ENCODE data around the gene KCNQ1OT1.

KCNQ1OT1 gene

DNA sequence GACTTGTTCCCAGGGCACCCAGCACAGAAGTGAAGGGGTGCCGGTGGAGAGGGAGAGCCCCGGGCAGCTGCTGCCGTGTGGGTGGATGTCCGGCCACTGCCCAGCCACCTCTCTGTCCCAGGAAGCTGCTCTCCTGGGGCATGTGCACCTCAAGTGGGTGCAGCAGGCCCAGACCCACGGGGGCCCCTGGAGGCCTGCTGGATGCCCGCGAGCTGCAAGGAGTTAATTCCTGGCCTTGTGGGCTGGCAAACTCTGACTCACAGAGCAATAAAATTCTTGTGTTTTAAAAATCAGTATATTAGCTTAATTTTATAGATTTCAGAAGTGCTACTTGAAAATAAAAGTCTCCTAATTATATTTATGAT, 37.4 kb upstream of the KCNQ1OT1 start:
- DNase-seq (ENCODE audit: low read depth) = no peak

DNA sequence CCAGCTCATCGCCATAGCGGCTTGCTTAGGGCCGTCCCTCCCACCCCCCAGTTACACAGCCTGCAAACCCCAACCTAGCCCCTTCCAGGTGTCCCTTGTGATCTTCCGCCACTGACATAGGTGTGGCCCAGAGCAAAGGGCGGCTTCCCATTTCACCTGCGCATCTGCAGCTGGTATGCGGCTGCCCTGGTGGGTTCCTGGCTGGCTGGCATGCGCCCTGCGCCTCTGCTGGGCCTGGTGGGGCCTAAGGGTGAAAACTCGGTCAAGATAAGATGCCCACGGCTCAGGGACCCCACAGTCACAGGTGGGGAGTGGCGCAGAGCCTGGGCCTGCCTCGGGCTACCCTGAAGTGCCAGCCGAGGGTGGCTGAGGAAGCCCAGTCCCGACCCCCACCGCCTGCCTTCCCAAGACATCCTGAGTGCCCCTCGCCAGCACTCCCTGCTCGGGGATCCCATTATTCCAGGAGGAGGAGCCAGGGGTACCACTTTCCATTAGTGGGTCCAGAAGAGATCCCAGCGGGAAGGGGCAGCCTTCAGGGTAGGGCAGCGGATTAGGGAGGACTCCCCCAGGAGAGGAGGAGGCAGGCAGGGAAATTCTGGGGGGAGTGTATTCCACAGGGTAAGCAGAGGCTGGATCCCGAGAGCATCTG, 36.9 kb upstream of the KCNQ1OT1 start:
- no peak for DNase-seq (ENCODE audit: low read depth)

DNA sequence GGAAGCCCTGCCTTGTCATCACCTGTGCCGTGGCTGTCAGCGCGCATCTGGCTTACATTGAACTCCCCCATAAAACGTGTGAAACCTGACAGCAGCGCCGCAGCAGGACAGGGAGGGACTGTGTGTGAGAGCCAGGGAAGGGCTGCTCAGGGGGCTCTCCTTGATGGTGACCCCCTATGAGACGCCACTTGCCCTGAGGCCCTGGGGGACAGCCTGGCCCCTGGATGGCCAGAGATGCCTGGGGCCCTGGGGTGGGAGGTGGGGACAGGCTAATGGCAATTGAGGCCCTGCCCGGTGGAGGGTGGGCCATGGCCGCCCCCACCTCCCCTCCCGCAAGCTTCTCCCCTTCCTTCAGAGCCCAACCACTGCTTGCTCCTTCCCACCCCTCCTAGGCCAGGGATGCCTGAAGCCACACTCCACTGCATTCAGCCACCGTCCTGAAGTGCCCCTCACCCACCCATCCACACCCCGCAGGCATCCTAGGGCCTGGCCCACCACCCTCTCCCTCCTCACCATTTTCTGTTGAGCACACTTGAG, 35.3 kb upstream of the KCNQ1OT1 start:
- no peak for DNase-seq (ENCODE audit: low read depth)

DNA sequence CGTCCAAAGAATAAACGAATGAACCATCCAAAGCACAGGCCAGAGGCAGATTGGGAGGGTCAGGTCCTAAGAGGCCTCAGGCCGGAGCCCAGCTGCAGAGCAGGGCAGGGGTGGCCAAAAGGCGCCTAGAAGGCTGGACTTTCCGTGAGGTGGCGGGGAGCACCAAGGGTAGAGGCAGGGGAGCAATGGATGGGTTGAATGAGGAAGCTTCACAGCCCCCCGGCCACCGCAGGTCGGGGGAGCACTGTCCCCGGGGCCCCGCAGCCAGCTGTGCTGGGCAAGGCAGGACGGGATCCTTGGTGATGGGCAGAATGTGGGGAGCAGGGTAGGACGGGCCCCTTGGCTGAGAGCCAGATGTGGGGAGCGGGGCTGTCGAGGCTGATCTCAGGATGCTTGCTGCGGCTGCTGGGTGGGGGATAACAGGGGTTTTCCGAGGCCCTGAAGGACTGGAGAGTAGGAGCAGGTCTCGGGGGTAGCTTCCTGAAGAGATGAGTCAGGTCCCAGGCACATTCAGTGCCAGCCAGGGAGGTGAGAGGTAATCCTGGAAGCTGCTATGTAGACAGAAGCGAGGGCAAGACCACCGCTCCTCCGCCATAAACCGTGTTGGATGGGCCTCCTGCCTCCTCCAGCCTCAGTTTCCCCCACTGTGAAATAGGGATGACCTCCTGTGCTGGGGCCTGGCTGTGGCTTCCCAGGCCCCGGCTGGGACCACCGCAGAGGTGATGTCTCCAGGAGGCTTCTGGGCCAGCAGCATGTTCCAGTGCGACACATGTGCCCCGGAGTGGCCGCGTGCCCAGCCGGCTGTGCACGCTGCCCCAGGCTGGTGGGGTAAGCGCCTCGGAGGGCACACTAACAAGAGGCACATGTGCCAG, 34.6 kb upstream of the KCNQ1OT1 start:
- no peak for DNase-seq (ENCODE audit: low read depth)

DNA sequence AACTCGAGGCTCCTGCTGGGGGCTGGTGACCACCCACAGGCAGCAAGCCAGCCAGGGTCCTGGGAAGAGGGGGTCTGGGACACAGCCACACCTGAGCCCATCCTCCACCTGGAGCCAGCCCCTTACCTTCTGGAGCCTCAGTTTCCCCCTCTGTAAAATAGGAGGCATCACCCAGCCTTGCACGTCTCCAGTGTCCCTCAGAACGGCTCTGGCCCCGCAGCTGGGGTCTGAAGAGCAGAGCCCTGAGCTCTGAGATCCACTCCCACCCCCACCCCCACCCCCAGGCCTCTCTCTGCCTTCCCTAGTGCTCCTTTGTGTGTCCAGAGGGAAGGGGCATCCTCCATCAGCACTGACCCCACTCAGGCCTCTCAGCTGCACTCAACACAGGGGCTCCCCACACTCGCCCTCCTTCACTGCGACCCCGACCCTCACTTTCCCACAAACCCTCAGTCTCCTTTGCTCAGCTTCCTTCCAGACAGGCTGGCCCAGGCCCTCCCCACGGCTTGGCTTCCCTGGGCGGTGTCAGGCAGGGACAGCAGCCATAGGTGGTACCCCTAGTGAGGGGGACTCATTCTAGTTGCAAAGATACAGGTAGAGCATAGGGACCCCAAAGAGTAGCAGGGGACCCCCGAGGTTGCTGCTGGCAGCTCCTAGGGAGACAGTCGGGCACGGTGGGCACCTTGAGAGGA, 33.3 kb upstream of the KCNQ1OT1 start:
- DNase-seq (ENCODE audit: low read depth) = no peak

DNA sequence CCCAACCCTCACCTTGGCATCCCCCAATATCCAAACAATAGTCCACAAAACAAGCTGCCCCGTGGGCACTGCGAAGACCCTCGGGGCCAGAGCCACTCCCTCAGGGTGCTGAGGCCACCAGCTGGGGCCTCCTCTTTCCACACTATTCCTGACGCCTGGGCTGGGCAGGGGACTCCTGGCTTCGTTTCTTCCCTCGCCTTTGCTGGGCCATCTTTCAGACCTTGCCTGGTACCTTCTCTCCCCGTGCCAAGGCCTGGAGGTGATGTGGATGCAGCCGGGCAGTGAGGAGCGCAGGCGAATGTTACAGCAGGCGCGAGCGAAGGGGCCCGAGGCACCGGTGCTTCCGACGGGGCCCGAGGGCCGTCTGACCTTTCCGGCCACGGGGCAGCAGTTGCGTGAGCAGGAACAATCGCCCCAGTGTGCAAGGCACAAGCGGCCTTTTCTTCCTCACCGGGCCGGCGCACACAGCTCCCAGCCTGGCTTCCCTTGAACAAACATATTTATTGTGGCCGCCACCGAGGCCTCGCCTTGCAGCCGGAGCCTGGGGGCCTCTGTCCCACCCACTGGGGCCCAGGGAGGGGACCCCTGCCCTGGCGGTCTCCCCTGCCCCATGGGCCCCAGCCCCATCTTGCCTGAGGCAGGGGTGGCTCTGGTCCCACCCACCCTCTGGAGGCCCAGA, 32.6 kb upstream of the KCNQ1OT1 start:
- DNase-seq (ENCODE audit: low read depth) = no peak

DNA sequence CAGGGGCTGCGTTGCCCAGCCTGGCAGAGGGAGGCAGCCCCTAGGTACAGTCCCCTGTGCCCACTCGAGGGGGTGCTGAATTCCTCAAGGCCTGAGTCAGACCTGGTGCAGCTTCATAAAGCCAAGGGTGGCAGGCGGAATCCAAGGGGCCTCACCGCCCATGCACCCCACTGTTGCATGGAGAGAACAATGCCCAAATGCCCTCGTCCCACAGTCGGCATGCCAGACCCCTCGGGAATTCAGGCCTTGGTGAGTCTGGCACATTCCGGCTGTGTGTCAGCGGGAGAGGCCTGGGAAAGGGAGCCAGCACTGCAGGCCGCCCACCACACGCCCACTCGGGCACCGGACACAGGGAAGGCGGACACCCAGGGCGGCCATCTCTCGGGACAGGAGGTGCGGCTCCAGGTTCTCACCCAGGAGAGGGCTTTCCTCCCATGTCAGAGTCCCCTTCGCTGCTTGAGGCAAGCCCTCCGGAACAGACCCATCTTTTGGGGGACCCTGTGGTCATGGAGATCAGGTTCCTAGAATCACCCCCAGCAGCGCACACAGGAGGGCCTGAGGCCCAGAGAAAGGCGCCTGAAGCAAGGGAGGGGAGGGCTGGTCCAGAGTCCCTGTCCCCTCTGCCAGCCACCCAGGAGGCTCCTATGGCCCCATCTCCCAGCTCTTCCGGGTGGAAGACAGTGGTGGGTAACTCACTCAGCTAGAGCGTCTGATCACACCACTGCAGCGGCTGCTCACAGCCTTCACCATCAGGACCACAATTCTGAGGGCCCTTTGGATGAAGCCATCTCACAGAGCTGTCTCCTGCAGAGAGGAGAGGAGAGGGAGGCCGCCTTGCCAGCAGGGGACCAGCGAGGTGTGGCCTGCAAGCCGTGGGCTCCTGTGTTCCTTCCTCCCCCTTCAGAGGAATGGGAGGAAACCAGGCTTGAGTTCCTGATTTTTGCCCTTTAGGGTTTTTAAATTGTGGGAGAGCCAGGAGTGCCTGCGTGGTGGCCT, 31.6 kb upstream of the KCNQ1OT1 start:
- no peak for DNase-seq (ENCODE audit: low read depth)

DNA sequence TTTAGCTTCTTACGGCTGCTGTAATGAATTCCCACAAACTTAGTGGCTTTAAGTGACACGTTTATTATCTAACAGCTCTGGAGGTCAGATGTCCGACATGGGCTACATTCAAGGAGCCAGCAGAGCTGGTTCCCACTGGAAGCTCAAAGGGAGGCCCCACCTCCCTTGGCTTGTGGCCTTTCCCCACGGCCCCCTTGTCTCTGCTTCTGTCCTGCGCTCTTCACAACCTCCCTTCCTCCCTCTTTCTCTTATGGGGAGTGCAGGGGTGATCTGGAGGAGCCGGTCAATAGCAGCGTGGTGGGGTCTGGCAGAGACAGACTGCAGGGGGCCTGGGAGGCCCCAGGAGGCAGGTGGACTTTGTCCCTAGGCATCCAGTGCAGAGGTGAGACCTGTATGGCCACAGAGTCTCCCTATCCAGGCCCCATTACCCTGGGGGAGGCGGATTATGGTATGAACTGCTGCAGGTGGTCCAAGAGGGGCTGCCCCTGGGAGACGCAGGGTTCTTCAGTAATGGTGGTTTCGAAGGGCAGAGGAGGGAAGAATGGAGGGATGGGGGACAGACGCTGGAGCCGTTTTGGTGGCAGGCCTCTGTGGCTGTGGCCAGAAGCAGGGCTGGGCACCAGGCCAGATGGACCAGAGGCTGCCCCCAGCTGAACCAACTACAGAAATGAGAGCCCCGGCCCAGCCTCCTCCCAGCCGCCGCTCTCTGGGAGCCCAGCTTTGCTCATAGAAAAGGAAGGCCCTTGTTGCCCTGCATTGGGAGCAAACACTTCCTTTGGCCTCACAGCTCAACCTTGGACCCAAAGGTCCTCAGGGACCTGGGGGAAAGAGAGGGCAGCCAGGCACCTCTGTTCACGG, 30.7 kb upstream of the KCNQ1OT1 start:
- no peak for DNase-seq (ENCODE audit: low read depth)

DNA sequence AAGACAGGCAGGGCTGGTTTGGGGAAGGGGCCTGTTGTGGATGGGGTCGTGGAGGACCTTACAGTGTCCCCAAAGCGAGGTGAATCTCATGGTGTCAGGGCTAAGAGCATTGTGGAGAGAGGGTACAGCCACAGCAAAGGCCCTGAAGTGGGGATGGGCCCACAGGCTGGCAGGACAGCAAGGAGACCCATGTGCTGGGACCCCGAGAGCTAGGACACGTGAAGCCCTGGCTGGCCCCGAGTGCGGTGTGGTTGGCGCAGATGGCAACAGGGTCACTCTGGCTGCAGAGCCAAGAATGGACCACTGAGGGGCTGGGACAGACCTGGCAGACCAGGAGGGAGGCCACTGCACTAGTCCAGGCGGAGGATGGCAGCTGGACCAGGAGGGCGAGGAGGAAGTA, 30.0 kb upstream of the KCNQ1OT1 start:
- DNase-seq (ENCODE audit: low read depth) = no peak

DNA sequence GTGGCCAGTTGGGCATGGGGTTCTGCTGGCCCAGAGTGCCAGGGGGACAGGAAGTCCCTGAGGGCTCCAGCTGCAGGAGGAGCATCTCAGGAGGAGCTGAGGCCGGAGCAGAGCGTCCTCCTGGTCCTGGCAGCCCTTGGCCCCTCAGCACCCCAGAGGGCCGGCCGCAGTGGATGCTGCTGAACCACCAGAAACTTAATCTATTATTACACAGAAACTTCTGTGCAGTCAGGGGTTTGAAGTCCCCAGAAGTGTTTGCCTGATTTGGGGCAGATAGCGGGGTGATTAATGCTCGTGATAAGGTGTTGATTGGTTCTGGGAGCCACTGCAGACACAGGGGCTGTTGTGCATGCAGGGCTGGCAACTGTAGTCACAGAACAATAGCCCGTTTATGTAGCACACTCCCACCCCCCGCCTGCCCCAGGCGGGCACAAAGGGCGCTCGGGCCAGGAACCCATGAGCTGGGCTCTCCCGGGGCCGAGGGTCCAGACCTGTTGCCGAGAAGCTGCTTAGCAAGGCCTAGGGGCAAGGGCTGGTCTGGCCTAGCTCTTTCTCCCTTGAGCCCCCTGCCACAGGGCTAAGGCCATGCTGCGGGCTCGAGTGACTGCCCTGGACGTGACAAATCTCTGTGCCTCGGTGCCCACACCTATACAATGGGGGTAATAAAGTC, 29.0 kb upstream of the KCNQ1OT1 start:
- no peak for DNase-seq (ENCODE audit: low read depth)

DNA sequence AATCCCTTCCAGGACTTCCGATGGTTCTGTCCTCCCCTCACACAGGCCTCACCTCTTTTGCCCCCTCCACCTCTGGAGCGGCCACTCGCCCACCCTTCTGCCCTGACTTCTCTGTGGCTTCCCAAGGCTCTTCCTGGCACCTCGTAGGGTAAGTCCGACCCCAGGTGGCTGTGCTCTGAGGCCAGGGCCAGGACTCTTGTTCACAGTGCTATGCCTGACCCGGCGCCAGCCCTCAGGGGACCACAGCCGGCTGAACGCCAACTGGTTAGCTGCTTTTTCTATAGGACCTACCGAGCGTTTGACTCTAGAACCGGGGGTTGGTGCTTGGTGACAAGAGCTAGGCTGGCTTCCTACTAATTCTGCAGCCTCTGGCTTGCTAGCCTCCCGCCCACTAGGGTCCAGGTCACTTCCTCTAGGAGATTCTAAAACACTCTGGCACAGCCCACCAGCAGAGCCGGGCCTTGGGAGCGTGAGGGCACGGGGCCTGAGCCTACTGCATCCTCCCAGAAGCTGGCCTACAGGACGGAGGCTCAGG, 28.4 kb upstream of the KCNQ1OT1 start:
- DNase-seq (ENCODE audit: low read depth) = no peak

DNA sequence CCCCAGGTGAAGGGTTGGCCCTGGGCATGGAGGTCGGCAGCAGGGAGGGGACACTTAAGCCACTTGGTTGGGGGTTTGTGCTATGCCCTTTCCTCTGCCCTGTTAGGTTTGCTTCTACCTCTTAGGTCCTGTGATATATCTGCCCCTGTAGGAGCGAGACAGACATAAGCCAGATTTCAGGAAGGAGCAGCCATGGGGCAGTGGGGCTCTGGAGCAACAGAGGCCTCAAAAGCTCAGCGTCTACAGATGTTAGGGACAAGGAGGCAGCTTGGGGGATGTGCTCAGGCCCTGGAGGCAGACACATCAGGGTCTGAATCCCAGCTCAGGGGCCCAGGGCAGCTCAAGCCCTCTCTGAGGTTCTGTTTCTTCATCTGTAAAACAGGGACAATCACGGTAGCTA, 27.2 kb upstream of the KCNQ1OT1 start:
- DNase-seq (ENCODE audit: low read depth) = no peak

DNA sequence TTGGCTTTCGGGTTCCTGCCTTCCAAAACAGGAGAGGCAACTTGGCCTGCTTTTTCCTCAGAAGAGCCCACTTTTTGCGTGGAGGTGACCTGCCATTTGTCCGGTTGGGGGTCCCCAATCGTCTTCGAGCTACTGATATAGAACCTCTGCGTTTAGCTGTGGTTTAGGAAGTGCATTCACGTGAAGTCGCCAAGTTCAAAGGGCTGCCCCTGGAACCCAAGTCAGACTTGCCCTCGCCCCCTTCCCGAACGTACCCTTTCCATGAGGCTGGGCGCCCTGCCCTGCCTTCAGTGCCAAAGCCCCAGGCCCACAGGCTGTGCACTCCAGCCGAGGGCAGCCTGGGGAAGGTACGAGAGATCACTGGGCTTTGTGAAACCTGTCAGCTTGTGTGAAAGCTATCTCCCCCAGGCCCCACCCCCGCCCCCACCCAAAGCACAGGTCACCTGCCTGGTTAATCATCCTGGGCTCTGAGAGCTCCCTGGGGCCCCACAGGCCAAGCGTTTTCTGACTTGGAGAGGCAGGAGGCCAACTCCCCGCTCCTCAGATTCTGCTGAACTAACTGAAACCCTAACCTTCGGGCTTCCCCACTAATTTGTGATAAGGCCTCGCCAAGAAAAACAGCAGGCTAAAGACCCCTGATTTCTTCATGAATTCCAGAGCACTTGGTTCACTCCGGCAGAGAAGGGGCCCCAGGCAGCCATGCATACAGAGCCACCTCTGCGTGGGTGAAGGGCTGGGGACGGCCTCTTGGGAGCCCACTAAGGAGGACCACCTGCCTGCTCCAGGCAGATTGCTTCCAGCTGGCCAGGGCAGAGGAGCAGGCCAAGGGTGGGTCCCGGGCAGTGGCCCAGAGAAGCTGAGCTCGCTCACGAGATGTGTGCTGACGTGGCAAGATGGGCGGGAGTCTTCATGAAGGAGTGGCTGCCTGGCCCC, 25.8 kb upstream of the KCNQ1OT1 start:
- no peak for DNase-seq (ENCODE audit: low read depth)

DNA sequence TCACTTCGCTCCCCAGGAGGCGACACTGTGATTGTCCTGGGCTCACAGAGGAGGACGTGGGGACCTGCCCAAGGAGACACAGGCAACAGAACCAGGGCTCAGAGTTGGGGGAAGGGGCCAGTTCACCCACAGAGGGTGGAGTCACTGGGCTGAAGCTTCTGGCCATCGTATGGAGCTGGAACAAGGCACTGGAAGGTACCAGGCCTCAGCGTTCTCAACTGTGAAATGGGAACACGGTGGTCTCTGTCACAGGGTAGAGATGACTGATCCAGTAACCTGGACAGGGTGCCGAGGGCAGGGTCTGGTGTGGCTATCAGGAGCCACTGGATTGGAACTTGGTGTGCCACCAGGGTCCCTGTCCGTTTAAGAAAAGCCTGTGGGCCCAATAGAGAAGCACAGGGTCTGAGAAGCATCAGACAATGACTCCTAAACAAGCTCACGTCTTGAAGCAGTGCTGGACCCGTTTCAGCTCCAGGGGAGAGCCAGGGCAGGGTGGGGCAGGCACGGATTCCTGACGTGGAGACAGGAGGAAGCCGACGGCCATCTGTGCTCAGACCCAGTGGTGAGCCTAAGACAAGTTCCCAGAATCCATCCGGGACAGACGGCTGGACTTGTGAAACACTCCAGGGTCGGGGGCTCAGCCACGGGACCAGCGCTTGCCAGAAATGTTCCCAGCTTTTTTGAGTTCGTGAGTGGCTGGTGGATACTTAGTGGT, 25.0 kb upstream of the KCNQ1OT1 start:
- DNase-seq (ENCODE audit: low read depth) = no peak

DNA sequence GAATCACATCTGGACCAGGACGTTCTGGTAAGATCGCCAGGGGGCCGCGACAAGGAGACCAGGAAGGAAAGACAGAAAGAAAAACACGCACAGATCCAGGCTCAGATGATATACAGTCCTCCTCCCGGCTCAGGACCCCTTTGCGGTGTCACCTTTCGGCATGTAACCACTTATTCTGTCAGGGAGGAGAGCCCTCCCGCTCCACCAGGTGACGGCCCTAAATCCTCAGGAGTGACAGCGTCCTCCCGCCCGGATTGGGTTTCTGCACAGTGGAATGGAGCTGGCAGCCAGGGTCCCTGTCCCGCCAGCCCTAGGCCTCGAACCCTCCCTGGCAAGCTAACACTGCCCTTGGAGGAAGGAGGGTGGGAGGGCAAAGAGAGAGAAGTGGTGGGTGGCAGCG, 24.3 kb upstream of the KCNQ1OT1 start:
- no peak for DNase-seq (ENCODE audit: low read depth)

DNA sequence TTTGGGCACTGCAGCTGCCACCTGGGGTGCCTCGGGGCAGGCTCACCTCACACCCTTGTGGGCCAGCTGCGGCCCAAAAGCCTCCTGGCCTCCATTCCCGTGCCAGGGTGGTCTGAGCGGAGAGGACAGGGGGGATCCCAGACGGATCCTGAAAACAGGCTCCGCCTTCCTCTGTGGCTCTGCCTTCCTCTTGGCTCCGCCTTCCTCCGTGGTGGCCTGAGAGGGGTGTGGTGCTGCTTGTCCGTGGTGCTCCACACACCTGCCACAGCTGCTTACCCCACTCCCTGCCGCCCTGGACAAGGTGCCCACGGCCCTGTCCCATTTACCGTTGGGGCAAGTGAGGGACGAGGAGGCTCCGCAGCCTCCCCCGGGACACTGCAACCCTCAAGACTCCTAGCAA, 23.2 kb upstream of the KCNQ1OT1 start:
- no peak for DNase-seq (ENCODE audit: low read depth)

DNA sequence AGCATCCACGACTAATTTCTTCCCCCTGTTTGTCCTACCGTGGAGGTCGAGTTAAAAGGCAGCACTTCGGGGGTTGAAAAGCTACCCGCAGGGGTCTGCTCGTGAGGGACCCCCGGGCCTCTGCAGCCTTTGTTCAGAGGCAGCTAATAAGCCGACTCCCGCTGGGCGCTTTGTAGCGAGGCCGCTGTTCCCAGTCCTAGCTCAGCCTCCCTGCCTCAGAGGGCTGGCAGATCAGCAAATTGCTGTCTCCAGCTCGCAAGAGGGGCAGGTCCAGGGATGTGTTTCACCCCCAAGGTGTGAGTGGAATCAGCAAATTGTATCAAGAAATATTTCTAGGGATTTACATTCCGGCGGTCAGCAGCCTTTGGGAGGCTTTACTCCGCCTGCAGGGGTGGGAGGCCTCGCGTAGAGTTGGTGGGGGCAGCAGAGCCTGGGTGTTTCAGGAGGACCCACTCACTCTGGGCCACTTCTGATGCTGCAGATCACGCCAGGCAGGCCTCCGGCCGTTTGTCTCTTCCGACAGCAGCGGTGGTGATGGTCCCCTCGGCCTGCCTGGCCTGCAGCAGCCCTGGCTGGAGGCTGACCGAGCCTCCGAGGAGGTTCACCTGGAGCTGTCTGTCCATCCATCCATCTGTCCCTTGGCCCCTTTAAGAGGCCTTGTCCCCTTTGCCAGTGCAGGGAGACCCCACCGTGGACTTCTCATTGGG, 21.6 kb upstream of the KCNQ1OT1 start:
- no peak for DNase-seq (ENCODE audit: low read depth)
